Testis (tissue), 2 donors: ENCODE results near the gene COLQ.

Experiments
- POLR2A ChIP-seq: fragments of 450-650 bp; IDR thresholded peaks from one replicate; pipeline ENCODE4 v1.6.1; 2017; ENCODE audit warnings: antibody characterized with exemption, mild to moderate bottlenecking, moderate library complexity
- TF ChIP-seq, protein P1 (sequence below), 3 experiments: fragments of 450-650 bp in 2 of 3; fragments of 200-600 bp in 1 of 3; sonication (generic) in 1 of 3; IDR thresholded peaks; one replicate each; pipeline ENCODE4 v1.5.1; 2016 to 2019; ENCODE audit warnings: antibody characterized with exemption in 3 of 3, mild to moderate bottlenecking in 2 of 3, moderate library complexity in 1 of 3

GRCh38 chr3:15525790-15526189 lies 4.3 kb upstream of the COLQ start:
- TF ChIP-seq, protein P1, sequence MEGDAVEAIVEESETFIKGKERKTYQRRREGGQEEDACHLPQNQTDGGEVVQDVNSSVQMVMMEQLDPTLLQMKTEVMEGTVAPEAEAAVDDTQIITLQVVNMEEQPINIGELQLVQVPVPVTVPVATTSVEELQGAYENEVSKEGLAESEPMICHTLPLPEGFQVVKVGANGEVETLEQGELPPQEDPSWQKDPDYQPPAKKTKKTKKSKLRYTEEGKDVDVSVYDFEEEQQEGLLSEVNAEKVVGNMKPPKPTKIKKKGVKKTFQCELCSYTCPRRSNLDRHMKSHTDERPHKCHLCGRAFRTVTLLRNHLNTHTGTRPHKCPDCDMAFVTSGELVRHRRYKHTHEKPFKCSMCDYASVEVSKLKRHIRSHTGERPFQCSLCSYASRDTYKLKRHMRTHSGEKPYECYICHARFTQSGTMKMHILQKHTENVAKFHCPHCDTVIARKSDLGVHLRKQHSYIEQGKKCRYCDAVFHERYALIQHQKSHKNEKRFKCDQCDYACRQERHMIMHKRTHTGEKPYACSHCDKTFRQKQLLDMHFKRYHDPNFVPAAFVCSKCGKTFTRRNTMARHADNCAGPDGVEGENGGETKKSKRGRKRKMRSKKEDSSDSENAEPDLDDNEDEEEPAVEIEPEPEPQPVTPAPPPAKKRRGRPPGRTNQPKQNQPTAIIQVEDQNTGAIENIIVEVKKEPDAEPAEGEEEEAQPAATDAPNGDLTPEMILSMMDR (IDR thresholded peaks at IDR 0.05): no peak
- no peak for TF ChIP-seq POLR2A
